GM13977 (cell line): Measurements from ENCODE around the gene OR7D2.

Experiments
- DNase-seq: peaks from one replicate; pipeline ENCODE4 v3.0.0; 2012; ENCODE audit warnings: low spot score
- in situ Hi-C: fragments of 300-500 bp; cut with MboI; formaldehyde crosslinking; loops from one replicate; pipeline ENCODE4 v1.12.0; 2022; ENCODE audit warnings: low sequenced_read_pairs, low pct_unique_long_range_greater_than_20kb, mixed read lengths, inconsistent platforms; ENCODE audit not compliant: unreplicated experiment
- TF ChIP-seq, protein P1 (sequence below): IDR thresholded peaks from 2 replicates; pipeline ENCODE4 v1.5.1; 2012; ENCODE audit warnings: mild to moderate bottlenecking, control low read depth; ENCODE audit not compliant: insufficient read depth; ENCODE audit errors: extremely low read depth, missing control alignments

OR7D2 gene

GRCh38 chr19:9159891-9160290, 18.9 kb upstream of the OR7D2 start:
- in situ Hi-C loops: no loop called here
- TF ChIP-seq, protein P1, sequence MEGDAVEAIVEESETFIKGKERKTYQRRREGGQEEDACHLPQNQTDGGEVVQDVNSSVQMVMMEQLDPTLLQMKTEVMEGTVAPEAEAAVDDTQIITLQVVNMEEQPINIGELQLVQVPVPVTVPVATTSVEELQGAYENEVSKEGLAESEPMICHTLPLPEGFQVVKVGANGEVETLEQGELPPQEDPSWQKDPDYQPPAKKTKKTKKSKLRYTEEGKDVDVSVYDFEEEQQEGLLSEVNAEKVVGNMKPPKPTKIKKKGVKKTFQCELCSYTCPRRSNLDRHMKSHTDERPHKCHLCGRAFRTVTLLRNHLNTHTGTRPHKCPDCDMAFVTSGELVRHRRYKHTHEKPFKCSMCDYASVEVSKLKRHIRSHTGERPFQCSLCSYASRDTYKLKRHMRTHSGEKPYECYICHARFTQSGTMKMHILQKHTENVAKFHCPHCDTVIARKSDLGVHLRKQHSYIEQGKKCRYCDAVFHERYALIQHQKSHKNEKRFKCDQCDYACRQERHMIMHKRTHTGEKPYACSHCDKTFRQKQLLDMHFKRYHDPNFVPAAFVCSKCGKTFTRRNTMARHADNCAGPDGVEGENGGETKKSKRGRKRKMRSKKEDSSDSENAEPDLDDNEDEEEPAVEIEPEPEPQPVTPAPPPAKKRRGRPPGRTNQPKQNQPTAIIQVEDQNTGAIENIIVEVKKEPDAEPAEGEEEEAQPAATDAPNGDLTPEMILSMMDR: no peak
- no peak for DNase-seq

- DNase-seq: no peak
- TF ChIP-seq, protein P1: no peak
- in situ Hi-C loops: no loop called here
These were observed 17.4 kb upstream of the OR7D2 start for GRCh38 chr19:9161427-9161826.

DNA sequence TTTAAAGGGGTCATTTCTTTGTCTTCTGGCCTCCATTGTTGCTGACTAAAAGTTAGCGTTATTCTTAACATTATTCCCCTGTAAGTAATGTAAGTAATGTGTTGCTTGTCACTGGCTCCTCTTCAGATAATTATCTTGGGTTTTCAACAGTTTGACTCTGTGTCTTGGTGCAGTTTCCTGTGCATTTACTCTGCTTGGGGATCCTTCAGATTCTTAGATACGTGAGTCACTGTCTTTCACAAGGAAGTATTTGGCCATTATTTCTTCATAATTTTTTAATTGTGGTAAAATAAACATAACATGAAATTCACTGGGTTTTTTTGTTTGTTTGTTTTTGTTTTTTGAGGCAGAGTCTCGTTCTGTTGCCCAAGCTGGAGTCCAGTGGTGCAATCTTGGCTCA, 13.5 kb upstream of the OR7D2 start:
- DNase-seq: no peak
- in situ Hi-C loops: no loop called here
- TF ChIP-seq, protein P1: no peak

GRCh38 chr19:9166846-9167245, 11.9 kb upstream of the OR7D2 start:
- TF ChIP-seq, protein P1: no peak
- no peak for DNase-seq
- in situ Hi-C loops: no loop called here

DNA sequence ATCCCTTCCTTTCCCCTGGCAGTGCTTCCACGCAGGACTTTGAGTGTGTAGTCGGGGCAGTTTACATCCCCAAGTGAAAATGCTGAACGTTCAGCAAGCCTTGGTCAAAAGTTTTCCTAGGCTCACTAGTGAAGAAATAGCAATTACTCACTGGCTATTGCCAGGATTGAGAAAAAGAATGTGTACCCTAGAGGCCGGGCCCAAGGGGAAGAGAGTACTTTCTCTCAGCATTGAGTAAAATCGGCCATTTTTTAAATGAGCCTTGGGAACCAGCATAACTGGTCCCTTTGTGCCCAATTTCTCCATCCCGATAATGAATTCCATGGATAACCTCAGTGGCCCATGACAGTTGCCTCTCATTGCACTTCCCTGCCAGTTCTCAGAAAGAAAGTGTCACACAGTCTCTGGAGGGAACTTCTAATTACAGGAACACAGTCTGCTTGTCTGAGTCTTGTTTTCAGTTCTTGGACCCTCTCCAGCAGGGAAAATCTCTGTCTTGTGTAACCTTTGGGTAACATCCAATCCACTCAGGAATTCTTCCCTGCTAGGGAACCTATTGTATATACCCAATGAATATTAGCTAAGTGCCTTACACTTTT, 7.3 kb upstream of the OR7D2 start:
- TF ChIP-seq, protein P1: no peak
- no peak for DNase-seq
- in situ Hi-C loops: no loop called here

GRCh38 chr19:9175326-9175725, 3.5 kb upstream of the OR7D2 start:
- no peak for DNase-seq
- in situ Hi-C loops: no loop called here
- TF ChIP-seq, protein P1: no peak

DNA sequence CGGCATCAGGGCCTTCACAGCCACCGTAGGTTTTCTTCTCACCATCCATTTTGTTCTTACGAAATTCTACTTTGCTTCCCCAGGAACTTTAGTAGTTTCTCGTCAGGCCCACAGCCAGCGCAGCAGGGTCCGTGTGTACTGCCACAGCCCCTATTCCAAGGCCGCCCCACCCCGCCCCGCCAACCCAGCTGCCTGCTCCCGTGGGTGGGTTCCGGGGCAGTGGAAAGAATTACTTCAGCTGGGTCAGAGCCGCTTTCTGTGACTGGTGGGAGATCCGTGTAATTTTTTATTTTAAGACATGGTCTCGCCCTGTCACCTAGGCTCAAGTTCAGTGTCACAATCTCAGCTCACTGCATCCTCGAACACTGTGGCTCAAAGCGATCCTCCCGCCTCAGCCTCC, 4.2 kb downstream of the OR7D2 start:
- TF ChIP-seq, protein P1: no peak
- in situ Hi-C loops: no loop called here
- DNase-seq: no peak
